ENCODE data around the gene CACNA2D3.

DNA sequence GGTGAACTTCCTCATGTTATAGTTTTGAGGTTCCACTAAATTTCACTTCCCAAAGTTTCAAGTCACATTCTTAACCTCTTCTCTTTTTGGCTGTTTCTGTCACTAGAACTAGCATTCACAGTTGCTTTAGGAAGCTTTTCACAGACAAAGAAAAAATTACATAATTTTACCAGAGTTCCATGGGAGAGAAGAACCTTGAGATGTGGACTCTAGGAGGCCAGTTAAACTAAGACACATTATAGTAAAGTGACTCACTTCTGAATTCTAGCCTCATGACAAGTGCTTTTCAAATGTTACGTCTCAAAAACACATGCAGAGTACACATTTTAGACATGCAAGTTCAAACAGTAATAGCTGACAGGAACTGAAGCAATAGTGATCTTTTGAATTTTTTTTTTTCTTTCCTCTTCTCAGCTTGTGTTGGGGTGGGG is 845.4 kb downstream of the CACNA2D3 start:
- TF ChIP-seq EZH2 (IDR thresholded peaks at IDR 0.05), result no peak
- no peak for TF ChIP-seq POLR2AphosphoS5 (IDR thresholded peaks at IDR 0.05; ENCODE audit: borderline replicate concordance, low read depth, low read length)
- TF ChIP-seq FOXP2 (optimal IDR thresholded peaks at IDR 0.05; ENCODE audit: control extremely low read depth, extremely low read length, insufficient read depth), result no peak
